Stimulated activated CD8-positive, alpha-beta memory T cell treated with anti-CD3 and anti-CD28 coated beads, Interleukin-2, amount 100 ng/mL, for 48 hours (primary cell): Measurements from ENCODE around the gene LNPEP.

ENCODE experiments used
- DNase-seq, 2 donors: peaks; one replicate each; pipeline ENCODE4 v3.0.0-alpha.2; 2020; ENCODE audit warnings: low read depth in 2 of 2

LNPEP gene

DNA sequence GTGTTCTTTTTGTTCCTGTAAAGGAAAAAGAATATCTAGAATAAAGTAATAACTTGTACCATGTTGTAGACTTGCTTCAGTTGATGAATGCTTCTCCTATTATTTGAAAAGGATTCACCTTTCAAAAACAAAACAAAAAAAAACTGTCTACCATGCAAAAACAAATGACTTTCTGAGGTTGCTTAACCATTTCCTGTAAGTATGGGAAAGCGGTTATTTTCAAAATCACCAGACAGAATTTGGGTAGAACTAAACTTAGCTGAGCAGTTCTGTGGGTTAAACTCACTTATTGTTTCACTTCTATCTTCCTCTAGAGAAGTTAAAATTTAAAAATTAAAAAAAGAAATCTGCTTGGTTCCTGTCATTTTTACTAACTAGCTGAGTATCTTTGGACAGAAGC lies 25.2 kb downstream of the LNPEP start:
- DNase-seq, result no peak

- no peak for DNase-seq
Observed at GRCh38 chr5:96962540-96962991, 26.7 kb downstream of the LNPEP start.

GRCh38 chr5:96963267-96963666 lies 27.4 kb downstream of the LNPEP start:
- no peak for DNase-seq

- no peak for DNase-seq
Observed at GRCh38 chr5:96966801-96967200, 30.9 kb downstream of the LNPEP start.

- no peak for DNase-seq
Observed at GRCh38 chr5:96967400-96967799, 31.5 kb downstream of the LNPEP start.

- no peak for DNase-seq
Observed at GRCh38 chr5:96968074-96968473, 32.2 kb downstream of the LNPEP start.

DNA sequence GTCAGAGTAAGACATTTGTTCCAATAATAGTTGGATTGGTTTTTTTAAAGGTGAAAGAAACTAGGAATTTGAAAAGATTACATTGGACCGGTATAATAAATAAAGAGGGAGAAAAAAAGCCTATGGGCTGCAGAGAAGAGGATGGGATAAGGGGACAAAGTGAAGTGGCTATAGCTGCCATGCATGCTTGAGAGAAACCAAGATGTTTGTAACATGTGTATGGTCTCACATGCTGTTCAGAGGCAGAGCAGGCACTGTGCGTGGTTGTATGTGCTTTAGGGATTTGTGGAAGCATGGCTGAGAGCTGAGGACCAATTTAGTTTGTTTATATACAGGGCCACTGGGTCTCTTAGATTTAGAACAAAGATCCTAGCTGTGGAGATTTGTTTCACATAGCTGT lies 32.7 kb downstream of the LNPEP start:
- DNase-seq, result no peak

DNA sequence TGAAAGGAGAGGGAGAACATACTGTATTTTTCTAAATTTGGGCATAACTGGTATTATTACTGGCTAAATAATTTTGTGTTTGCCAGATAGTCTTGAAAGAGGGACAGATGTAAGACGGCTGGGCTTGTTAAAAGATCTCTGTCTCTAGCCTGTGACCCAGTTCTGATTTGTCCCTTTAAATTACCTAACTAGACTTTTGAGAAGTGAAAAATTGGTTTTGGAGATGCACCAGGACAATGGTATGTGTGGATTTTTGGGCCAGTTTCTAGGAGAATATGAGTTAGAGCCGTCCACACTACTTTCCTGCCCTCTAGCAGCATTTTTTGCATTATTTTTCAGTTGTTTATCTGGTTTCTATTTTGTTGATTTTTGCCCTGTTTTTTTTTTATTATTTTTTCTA lies 33.5 kb downstream of the LNPEP start:
- DNase-seq, result no peak

- DNase-seq, result no peak
Observed at GRCh38 chr5:96972599-96973334, 36.9 kb downstream of the LNPEP start.

DNA sequence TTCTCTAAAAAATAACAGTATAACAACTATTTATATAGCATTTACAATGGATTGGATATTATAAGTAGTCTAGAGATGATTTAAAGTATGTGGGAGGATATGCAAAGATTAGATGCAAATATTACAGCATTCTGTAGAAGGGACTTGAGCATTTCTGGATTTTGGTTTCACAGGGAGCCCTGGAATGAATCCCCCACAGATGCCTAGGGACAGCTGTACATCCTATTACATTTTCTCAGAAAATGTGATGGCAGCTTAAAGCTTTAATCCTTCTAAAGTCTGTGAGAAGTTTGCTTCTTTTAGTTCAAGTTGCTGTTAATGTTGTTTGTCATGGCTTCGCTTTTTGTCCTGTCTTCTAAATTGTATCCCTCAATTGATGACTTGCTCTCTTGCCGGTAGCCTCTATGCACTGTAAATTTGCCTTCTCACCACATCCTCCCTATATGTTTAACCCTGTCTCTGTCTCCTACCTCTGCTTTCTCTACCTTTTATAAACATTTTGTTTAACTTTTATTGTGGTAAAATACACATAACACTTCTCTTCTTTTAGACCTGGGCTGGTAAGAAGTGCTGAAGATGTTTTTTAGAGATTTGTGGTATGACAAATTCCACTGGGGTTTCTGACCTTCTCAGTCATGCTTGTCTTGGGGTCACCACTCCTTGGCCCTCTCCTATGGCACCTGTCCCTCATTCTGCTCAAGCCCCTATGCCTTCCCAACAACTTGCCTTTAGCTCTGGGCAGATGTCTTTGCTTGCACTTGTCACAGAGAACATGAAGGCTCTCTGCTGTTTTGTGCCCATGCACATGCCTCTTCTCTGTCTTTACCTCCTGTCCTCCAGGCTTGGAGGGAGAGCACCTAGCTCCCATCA lies 37.9 kb downstream of the LNPEP start:
- DNase-seq, result no peak

GRCh38 chr5:96975656-96976055 lies 39.8 kb downstream of the LNPEP start:
- DNase-seq, result no peak

DNA sequence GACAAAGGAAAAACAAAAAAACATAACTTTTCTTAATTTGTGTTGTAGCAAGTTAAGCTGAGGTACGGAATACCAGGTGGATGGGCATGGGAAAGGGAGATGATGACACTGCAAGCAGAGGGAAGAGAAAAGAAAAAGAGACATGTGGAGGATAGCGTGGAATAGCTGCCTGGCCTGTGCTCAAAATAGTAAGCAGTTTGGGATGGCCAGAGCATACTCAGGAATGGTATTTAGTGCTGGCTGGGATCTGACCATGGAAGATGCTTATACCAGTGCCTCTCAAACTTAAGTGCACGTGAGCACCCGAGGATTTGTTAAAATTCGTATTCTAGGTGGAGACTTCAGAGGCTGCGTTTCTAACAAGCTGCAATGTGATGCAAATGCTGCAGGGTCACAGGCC lies 41.3 kb downstream of the LNPEP start:
- DNase-seq, result no peak

DNA sequence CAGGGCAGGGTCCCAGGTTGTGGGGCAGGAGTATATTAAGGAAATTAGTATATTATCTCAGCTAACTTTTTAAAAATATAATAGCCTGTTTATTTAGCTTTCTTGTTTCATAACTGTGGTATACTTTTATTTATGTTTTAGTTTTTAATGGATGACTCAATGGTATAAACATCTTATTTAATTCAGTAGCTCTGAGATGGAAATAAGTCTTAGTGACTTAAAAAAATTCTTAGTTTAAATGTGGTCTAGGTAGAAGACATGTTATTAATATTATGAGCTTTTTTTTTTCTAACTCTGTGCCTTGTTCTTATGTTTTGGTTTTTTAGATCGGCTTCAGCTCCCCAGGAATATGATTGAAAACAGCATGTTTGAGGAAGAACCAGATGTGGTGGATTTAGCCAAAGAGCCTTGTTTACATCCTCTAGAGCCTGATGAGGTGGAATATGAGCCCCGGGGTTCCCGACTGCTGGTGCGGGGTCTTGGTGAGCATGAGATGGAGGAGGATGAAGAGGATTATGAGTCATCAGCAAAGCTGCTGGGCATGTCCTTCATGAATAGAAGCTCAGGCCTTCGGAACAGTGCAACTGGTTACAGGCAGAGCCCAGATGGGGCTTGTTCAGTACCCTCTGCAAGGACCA lies 43.1 kb downstream of the LNPEP start:
- DNase-seq, result no peak

- no peak for DNase-seq
Observed at GRCh38 chr5:96984506-96985192, 48.8 kb downstream of the LNPEP start.

GRCh38 chr5:96986450-96986849 lies 50.6 kb downstream of the LNPEP start:
- no peak for DNase-seq

GRCh38 chr5:96990102-96990501 lies 54.2 kb downstream of the LNPEP start:
- DNase-seq, result no peak

GRCh38 chr5:96991708-96992107 lies 55.8 kb downstream of the LNPEP start:
- no peak for DNase-seq

GRCh38 chr5:96993760-96994159 lies 57.9 kb downstream of the LNPEP start:
- DNase-seq, result no peak

DNA sequence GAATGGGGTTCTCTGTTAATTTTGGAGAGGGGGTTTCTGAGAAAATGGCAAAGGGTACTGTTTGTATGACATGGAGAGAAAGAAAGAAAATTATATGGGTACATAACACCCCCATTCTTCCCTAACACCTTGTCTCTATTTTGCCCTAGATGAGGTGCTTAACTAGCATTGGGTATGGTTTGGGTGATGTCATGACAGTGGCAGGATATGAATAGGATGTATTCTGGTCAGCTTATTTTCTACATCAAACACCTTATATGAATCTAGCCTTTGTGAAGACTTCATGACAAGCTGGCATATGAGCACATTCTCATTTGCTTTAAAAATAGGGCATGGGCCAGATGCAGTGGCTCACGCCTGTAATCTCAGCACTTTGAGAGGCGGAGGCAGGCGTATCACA lies 58.6 kb downstream of the LNPEP start:
- DNase-seq, result no peak

- no peak for DNase-seq
Observed at GRCh38 chr5:96995419-96995818, 59.5 kb downstream of the LNPEP start.

DNA sequence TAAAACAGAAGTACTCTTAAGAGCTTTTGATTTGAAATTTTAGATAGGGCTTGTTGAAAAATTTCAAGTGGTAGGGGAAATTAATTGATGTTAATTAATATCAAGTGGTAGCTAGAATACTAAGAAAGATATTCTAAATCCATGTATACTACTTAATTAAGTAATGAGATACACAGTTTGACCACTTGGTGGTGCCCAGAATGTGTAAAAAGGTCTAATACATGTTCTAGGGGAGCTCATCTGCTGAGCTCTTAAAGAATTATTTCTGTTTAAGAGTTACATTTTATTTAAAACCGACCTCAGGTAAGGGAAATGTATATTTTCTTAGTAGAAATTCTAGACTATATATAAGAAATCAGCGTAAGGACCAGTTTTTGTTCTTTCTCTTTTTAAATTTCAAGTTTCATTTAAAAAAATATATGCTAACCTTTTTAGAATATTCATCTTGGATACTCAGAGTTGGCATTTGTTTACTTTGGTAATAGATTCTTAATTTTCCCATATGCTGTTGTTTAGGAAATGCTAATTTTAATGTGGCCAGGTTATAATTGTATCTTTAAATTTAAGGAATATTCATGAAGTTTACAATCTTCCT lies 61.5 kb downstream of the LNPEP start:
- no peak for DNase-seq

DNA sequence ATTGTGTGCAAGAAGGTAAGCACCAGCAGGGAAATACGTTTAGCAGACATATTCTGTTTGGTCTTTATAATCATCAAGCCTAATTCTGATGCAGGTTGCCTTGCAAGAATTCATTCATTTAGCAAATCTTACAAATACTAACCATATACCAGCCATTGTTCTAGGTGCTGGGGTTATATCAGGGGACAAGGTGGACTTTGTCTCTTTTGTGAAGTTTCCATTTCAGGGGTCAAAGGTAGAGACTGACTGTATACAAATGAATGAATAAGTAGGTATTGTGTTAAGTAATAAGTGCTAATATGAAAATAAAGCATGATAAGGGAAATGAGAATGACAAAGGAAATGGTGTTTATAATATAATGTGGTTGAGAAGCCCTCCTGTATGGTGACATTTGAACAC lies 64.0 kb downstream of the LNPEP start:
- DNase-seq, result no peak
